Fibroblast of pulmonary artery (primary cell): ENCODE results near the gene FAAH.

Experiments
- DNase-seq: peaks from one replicate; pipeline ENCODE4 v3.0.0-alpha.2; 2010; ENCODE audit warnings: low read depth
- H3K4me3 ChIP-seq: replicated peaks from 2 replicates; pipeline ENCODE4 v1.5.1; 2011; ENCODE audit warnings: low read depth, mild to moderate bottlenecking, control low read depth, low read length, moderate library complexity
- TF ChIP-seq, protein P1 (sequence below): IDR thresholded peaks from 2 replicates; pipeline ENCODE4 v1.5.1; 2011; ENCODE audit warnings: mild to moderate bottlenecking, control low read depth, low read length, inconsistent platforms; ENCODE audit errors: missing control alignments

The FAAH gene

DNA sequence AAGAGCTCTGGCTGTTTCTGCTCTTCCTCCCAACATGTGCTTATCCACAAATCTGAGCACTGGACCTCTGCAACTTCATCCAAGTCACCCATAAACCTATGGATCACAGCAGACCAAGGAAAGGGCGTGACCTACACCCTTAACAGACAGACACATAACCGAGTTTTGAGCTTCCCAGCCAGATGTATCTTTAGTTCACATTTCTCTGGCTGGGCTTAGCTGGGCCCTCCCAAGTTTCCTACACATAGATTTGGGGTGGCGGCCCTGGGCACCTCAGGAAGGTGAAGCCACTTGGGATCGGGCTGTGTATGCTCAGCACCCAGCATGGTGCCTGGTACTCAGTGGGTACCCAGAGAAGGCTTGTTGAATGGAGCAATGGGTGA lies 26.4 kb downstream of the FAAH start:
- DNase-seq = no peak
- TF ChIP-seq, protein P1, sequence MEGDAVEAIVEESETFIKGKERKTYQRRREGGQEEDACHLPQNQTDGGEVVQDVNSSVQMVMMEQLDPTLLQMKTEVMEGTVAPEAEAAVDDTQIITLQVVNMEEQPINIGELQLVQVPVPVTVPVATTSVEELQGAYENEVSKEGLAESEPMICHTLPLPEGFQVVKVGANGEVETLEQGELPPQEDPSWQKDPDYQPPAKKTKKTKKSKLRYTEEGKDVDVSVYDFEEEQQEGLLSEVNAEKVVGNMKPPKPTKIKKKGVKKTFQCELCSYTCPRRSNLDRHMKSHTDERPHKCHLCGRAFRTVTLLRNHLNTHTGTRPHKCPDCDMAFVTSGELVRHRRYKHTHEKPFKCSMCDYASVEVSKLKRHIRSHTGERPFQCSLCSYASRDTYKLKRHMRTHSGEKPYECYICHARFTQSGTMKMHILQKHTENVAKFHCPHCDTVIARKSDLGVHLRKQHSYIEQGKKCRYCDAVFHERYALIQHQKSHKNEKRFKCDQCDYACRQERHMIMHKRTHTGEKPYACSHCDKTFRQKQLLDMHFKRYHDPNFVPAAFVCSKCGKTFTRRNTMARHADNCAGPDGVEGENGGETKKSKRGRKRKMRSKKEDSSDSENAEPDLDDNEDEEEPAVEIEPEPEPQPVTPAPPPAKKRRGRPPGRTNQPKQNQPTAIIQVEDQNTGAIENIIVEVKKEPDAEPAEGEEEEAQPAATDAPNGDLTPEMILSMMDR = no peak
- no peak overlapping the region for H3K4me3 ChIP-seq

DNA sequence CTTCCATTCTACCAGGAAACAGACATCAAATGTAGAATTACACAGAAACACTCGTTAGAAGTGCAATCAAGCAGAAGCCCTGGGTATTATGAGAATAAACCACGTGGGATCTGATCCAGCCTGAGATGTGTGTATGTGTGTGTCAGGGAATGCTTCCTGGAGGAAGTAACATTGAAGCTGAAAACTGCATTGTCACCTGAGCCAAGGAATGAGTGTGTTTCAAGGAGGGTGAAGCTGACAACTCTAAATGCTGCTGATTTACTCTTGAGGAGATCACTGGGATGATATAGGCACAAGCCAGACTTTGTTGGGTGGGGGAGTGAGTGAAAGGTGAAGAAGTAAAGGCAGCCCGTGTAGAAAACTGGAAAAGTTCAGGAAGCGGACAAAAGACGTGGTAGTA lies 27.6 kb downstream of the FAAH start:
- no peak for DNase-seq
- TF ChIP-seq, protein P1 = no peak
- no peak overlapping the region for H3K4me3 ChIP-seq

DNA sequence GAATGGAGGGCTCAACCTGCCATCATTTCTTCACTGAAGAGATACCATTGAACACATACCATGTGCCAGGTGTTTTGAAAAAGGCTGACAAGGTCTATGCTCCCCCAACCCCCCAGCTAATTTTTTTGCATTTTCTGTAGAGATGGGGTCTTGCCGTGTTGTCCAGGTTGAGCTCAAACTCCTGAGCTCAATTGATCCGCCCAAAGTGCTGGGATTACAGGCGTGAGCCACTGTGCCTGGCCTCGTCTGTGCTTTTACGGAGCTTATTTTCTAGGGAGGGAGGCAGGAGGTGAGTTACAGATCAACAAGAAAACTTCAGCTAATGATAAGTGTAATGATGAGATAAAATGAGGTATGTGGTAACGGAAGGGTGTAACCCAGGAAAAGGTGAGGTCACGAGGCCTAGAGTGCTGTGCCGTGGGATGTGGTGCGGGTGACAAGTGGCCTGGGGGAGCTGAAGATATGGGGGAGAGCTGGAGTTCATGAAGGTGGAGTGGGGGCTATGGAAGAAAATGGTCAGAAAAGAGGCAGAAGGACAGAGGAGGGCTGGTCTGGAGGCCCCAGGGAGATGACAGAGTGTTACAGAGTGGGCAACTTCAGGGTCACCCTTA lies 28.2 kb downstream of the FAAH start:
- no peak overlapping the region for H3K4me3 ChIP-seq
- no peak for DNase-seq
- TF ChIP-seq, protein P1 = no peak

DNA sequence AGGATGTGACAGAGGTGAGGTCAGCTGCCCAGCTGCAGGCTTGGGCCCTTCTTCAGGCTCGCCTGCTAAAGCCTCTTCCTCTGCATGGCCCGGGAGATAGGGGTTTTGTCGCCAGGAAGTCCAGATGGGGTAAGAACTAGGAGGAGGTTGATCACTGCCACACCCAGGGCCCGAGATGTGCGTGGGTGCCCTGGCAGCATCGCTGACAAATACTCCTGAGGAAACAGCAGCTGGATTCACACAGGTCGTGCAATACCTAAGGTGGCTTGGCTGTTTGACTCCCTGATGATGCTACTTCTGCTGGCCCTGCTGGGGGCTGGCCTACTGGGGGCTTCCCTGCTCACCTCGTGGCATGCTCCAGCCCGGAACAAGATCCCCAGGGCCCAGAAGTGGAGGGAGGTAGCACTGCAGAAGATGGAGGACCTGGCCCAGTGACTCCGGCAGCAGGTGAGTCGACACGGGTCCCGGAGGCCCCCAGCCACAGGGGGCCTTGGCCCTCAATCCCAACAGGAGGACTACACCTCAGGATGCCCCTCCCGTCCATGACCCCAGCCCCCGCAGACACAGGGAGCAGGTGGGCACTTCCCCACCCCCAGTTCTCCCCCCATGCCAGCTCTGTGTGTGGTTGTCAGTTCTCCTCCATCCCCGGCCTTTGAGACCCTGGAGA lies 29.6 kb downstream of the FAAH start:
- H3K4me3 ChIP-seq = no peak overlapping the region
- no peak for DNase-seq
- TF ChIP-seq, protein P1 = no peak

DNA sequence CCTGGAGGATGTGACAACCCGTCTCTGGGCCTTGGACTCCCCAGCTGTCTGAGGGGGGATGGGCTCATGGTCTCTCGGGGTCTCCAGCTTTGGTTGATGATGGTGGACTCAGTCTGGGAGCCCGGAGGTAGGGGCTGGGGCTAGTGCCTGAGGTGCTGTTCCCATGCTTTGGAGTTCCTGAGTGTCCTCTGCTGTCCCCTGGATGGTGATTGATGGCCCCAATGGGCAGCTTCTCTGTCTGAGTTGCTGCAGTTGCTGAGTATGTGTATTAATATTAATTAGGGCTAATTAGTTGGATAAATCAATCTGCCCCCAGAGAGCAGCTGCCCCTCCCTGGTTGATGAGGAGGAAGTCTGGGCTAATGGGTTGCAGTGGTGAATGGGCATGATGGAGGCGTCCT lies 30.6 kb downstream of the FAAH start:
- DNase-seq = no peak
- TF ChIP-seq, protein P1 = no peak
- no peak overlapping the region for H3K4me3 ChIP-seq

DNA sequence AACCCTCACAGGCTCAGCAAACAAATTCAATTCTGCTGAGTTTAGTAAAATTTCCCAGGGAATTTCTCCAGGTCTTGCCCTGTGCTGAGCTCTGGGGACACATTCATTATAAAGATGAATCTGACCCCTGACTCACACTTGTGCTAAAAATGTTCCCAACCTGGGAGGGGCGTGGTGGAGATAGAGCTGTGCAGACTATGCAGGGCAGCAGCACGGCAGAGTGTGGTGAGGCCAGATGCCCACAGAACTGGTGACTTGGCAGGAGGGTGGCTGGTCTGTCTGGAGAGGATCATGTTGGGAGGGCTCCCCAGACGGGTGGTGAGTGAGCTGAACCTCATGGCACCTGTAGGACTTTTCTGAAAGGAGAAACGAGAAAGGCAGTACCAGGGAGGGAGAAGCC lies 31.6 kb downstream of the FAAH start:
- H3K4me3 ChIP-seq = no peak overlapping the region
- TF ChIP-seq, protein P1 = no peak
- no peak for DNase-seq

DNA sequence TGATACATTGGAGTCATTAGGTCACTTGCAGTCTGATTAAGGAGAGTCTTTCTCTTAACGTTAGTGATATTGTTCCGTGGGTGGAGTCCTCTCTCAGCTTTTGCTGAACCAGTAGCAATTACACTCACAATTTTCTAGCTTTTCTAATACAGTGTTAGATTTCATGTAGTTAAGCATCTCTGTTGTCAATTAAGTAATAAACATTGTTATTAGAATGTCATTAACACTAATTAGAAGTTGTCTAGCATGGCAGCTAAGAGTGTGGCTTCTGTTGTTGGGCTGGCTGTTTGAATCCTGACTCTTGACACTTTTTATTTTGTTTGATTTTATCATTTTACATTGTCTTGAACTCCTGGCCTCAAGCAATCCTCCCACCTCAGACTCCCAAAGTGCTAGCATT lies 33.4 kb downstream of the FAAH start:
- no peak overlapping the region for H3K4me3 ChIP-seq
- TF ChIP-seq, protein P1 = no peak
- DNase-seq = no peak
